Measurements from ENCODE around the gene PHF21A. TPM values are rescaled to one million over a fixed set of nuclear protein-coding genes. Genes with fewer than 3 reads are reported as not detected.

PHF21A gene
- total and polyA plus RNA-seq, 7 donors, result 4.1 to 21.3 (median 17.2) TPM

DNA sequence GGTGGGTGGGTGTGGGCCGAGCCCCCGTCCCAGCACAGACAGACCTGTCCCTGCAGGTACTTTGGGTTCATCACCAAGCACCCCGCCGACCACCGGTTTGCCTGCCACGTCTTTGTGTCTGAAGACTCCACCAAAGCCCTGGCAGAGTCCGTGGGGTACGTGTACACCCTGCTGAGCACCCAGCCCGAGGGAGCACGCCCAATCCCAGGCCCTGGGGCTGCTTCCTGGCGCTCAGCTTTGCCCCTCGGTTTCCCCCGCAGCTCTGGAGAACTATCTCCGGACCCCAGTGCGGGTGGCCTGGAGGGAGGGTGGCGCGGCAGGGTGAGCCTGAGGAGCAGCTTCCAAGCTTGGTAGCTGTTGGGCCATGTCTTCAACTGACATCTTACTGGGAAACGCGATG lies 216.2 kb downstream of the PHF21A start:
- DNase-seq (no peak), ATAC-seq (no peak)
- Histone ChIP-seq H3K4me1 (no peaks in the 10 kb centered on the region), H3K9me3 (no peaks in the 10 kb centered on the region), H3K36me3 (ENCODE audit: insufficient read depth in 1 of 2, low read depth in 1 of 2) (peaks cover 0 to 11% of the 10 kb centered on the region in 2 donors), H3K4me3 (no peak overlapping the region), H3K27ac (no peak overlapping the region), H3K27me3 (ENCODE audit: insufficient read depth in 3 of 3, low read length in 2 of 3) (peaks cover 0 to 9% (median 3%) of the 10 kb centered on the region in 3 donors)
- intact Hi-C loops (cut with DNase I), result no loop called here
- no peak for TF ChIP-seq CTCF (IDR thresholded peaks at IDR 0.05)
- WGBS, 3 donors, result 89 to 91% (median 91%) methylated on average over 17 to 19 of the region's 19 CpGs

DNA sequence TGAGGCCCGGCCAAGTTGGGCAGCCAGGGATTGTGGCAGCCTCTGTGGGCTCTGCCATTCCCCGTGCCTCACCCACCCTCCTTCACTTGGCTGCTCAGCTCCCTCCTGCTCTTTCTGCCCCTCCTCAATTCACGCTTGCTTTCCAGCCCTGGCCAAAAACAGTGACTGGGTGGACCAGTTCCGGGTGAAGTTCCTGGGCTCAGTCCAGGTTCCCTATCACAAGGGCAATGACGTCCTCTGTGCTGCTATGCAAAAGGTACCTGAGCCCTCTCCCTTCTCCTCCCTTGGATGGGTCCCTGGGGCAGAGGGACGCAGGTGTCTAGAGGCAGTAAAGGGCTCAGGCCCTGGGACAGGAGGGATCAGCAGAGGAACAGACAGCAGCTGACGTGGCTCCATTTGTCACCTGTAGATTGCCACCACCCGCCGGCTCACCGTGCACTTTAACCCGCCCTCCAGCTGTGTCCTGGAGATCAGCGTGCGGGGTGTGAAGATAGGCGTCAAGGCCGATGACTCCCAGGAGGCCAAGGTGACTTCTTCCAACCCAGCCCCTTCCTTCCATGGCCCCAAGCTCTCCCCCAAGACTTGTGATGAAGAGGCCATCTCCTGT lies 216.8 kb downstream of the PHF21A start:
- Histone ChIP-seq H3K4me3 (no peak overlapping the region), H3K4me1 (no peaks in the 10 kb centered on the region), H3K9me3 (no peaks in the 10 kb centered on the region), H3K27me3 (ENCODE audit: insufficient read depth in 3 of 3, low read length in 2 of 3) (peaks cover 0 to 13% (median 3%) of the 10 kb centered on the region in 3 donors), H3K36me3 (ENCODE audit: insufficient read depth in 1 of 2, low read depth in 1 of 2) (peaks cover 0 to 4% of the 10 kb centered on the region in 2 donors), H3K27ac (no peak overlapping the region)
- no peak for TF ChIP-seq CTCF (IDR thresholded peaks at IDR 0.05)
- DNase-seq, result no peak
- ATAC-seq, result no peak
- intact Hi-C loops (cut with DNase I), result no loop called here
- WGBS, 3 donors, result 75 to 83% (median 76%) methylated on average over 15 of the region's 15 CpGs

DNA sequence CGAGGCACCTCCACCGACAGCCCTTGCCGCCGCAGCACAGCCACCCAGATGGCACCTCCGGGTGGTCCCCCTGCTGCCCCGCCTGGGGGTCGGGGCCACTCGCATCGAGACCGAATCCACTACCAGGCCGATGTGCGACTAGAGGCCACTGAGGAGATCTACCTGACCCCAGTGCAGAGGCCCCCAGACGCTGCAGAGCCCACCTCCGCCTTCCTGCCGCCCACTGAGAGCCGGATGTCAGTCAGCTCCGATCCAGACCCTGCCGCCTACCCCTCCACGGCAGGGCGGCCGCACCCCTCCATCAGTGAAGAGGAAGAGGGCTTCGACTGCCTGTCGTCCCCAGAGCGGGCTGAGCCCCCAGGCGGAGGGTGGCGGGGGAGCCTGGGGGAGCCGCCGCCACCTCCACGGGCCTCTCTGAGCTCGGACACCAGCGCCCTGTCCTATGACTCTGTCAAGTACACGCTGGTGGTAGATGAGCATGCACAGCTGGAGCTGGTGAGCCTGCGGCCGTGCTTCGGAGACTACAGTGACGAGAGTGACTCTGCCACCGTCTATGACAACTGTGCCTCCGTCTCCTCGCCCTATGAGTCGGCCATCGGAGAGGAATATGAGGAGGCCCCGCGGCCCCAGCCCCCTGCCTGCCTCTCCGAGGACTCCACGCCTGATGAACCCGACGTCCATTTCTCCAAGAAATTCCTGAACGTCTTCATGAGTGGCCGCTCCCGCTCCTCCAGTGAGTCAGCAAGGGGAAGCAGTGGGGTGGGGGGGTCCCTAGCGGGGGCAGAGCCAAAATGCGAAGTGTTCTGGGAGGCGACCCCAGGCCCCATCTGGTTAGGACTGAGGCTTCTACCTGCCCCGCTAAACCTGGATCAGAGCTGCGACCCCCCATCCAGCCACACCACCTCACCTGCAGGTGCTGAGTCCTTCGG lies 218.5 kb downstream of the PHF21A start:
- H3K27me3 ChIP-seq (ENCODE audit: insufficient read depth in 3 of 3, low read length in 2 of 3), result peaks cover 0 to 29% (median 11%) of the 10 kb centered on the region in 3 donors
- intact Hi-C loops (cut with DNase I), result no loop called here
- no peaks in the 10 kb centered on the region for H3K9me3 ChIP-seq
- no peak overlapping the region for H3K4me3 ChIP-seq
- H3K4me1 ChIP-seq, result no peaks in the 10 kb centered on the region
- ATAC-seq, result no peak
- DNase-seq, result no peak
- H3K36me3 ChIP-seq (ENCODE audit: insufficient read depth in 1 of 2, low read depth in 1 of 2), result no peaks in the 10 kb centered on the region
- TF ChIP-seq CTCF (IDR thresholded peaks at IDR 0.05), result no peak
- H3K27ac ChIP-seq, result no peak overlapping the region
- WGBS, 3 donors, result 90 to 92% (median 91%) methylated on average over 53 to 56 of the region's 56 CpGs

DNA sequence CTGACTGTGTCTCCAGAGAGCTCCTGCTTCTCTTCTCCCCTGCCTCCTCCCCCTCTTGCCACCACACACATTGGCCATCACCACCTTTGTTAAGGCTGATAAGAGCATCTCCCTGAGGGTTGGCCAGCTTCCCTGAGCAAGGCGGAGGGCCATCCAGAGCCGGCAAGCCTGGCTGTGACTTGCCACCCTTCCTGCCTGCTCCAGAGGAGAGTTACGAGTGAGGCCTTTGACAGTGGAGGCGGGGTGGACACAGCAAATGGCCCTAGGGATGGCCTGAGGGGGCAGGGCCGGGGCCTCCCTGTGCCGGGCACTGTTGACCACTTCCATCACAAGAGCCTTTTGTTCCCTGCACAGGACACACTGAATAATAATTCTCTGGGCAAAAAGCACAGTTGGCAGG lies 219.6 kb downstream of the PHF21A start:
- H3K9me3 ChIP-seq, result no peaks in the 10 kb centered on the region
- no peak overlapping the region for H3K4me3 ChIP-seq
- H3K4me1 ChIP-seq, result peaks cover 2% of the 10 kb centered on the region
- intact Hi-C loops (cut with DNase I), result no loop called here
- no peak overlapping the region for H3K27ac ChIP-seq
- DNase-seq (no peak), ATAC-seq (no peak)
- peaks cover 0 to 35% (median 13%) of the 10 kb centered on the region in 3 donors for H3K27me3 ChIP-seq (ENCODE audit: insufficient read depth in 3 of 3, low read length in 2 of 3)
- H3K36me3 ChIP-seq (ENCODE audit: insufficient read depth in 1 of 2, low read depth in 1 of 2), result no peaks in the 10 kb centered on the region
- no peak for TF ChIP-seq CTCF (IDR thresholded peaks at IDR 0.05)
- 70 to 82% (median 71%) methylated on average over 6 of the region's 6 CpGs for WGBS, 3 donors

All from psoas muscle (tissue), 8 donors.